ES-I3 (cell line): ENCODE data around the gene HTRA1.

Source experiments
- H3K36me3 ChIP-seq: 2 replicates; pipeline ENCODE4 v1.6.1; 2013; ENCODE audit warnings: mild to moderate bottlenecking, low read length, control low read depth, moderate library complexity; ENCODE audit not compliant: insufficient read depth
- H3K4me1 ChIP-seq: 2 replicates; pipeline ENCODE4 v1.6.1; 2013; ENCODE audit warnings: mild to moderate bottlenecking, control low read depth, low read length; ENCODE audit not compliant: insufficient read depth
- H3K9ac ChIP-seq: 2 replicates; pipeline ENCODE4 v1.6.1; 2013; ENCODE audit warnings: low read depth, mild to moderate bottlenecking, low read length, moderate library complexity
- H3K9me3 ChIP-seq: 2 replicates; pipeline ENCODE4 v1.6.1; 2013; ENCODE audit warnings: mild to moderate bottlenecking, low read length, moderate library complexity; ENCODE audit not compliant: control insufficient read depth, insufficient read depth

HTRA1 gene

GRCh38 chr10:122546242-122546641, 84.9 kb downstream of the HTRA1 start:
- no peaks in the 10 kb centered on the region for H3K9me3 ChIP-seq
- H3K36me3 ChIP-seq: no peaks in the 10 kb centered on the region
- no peak overlapping the region for H3K9ac ChIP-seq
- no peaks in the 10 kb centered on the region for H3K4me1 ChIP-seq

DNA sequence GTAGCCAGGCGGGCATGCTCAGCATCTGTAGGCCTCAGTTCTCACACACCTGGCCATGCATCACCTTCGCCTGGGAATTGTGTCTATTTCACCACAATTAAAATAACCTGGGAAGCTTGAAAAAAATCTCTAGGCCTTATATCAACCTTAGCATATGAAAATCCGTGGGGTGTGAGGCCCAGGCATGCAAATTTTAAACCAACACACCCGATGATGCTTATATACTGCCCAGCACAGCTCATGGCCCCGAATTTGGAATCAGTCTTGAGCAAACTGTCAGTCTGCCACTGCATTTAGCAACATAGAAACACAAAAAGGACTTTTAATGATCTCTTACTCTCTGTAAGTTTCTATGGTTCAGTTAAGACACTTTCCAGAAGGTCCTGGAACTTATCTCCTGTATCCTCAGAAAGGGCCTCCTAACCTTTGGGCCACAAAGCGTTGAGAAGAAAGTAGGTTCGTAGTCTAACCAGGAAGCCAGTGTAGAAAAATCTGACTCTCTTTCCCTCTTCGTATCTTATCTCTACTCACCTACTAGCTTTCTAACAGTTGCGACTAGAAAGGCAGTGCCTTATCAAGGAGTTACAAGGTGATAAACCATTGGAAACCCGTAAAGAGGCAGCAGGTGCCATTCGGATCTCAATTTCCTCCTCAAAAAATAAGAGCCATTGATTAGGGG, 87.2 kb downstream of the HTRA1 start:
- Histone ChIP-seq H3K4me1 (no peaks in the 10 kb centered on the region), H3K9ac (no peak overlapping the region), H3K9me3 (no peaks in the 10 kb centered on the region), H3K36me3 (no peaks in the 10 kb centered on the region)

DNA sequence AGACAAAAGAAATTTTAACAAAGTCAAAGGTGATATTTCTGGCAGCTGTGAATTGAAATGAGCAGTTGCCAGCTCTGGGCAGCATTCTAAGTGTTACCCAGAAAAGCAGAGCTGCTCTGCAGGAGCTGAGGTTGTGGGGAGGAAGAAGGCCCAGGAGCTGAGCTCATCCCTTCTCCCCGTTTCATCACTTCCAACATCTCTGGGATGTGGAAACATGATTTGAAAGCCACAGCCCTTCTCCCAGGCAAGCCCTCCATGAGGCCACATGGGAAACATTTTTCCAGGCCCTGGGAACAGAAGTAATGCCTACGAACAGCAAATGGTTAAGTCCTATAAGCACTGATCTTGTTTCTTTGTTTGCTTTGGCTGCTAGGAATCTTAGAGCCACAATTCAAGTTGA, 88.3 kb downstream of the HTRA1 start:
- H3K4me1 ChIP-seq: no peaks in the 10 kb centered on the region
- no peaks in the 10 kb centered on the region for H3K9me3 ChIP-seq
- no peaks in the 10 kb centered on the region for H3K36me3 ChIP-seq

GRCh38 chr10:122550427-122550826, 89.1 kb downstream of the HTRA1 start:
- no peaks in the 10 kb centered on the region for H3K9me3 ChIP-seq
- H3K9ac ChIP-seq: no peak overlapping the region
- no peaks in the 10 kb centered on the region for H3K36me3 ChIP-seq
- H3K4me1 ChIP-seq: no peaks in the 10 kb centered on the region

More for the DNA sequence above, 88.3 kb downstream of the HTRA1 start:
- H3K9ac ChIP-seq: no peak overlapping the region

DNA sequence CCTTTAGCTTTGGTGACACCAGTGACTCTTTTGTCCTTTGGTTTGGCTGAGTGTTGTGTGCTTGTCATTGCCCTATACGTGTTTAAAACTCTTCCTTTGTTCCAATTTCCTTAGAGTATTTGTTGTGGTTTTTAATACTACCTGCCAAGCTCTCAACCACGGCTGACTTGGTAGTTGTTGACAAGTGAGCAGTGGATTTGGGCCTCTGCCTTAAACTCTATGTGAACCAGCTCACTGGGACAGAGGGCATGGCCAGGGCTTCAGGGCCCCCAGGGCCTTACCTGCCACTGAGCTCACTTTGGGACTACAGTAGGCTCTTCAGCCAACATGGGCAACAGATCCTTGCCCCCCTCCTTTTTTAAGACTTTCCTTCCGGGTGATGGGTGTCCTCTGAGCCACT, 89.6 kb downstream of the HTRA1 start:
- Histone ChIP-seq H3K9ac (no peak overlapping the region), H3K4me1 (no peaks in the 10 kb centered on the region), H3K36me3 (no peaks in the 10 kb centered on the region)

DNA sequence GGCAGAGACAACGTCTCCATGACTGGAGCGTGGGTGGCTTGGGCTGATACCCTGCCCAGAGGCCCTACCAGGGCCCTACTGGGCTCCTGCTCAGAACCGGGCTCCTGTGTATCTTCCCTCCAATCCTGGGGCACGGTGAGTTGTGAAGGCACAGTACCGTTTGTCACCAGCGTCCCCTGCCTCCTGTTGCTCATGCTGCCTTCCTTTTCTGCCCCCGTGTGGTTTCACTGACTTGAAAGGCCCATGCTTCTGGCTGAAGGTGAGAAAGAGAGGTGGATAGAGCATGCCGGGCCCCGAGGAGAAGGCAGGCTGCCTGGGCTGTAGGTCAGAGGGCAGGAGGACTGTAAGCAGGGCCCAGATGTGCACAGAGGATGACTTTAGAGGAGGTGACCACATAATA, 90.1 kb downstream of the HTRA1 start:
- H3K9me3 ChIP-seq: no peaks in the 10 kb centered on the region
- H3K9ac ChIP-seq: no peak overlapping the region
- no peaks in the 10 kb centered on the region for H3K36me3 ChIP-seq
- H3K4me1 ChIP-seq: no peaks in the 10 kb centered on the region

More for the DNA sequence above, 89.6 kb downstream of the HTRA1 start:
- no peaks in the 10 kb centered on the region for H3K9me3 ChIP-seq

- no peaks in the 10 kb centered on the region for H3K4me1 ChIP-seq
- no peaks in the 10 kb centered on the region for H3K9me3 ChIP-seq
- H3K9ac ChIP-seq: no peak overlapping the region
- no peaks in the 10 kb centered on the region for H3K36me3 ChIP-seq
These were observed 92.0 kb downstream of the HTRA1 start for GRCh38 chr10:122553341-122553740.

GRCh38 chr10:122554131-122555036, 93.0 kb downstream of the HTRA1 start:
- no peaks in the 10 kb centered on the region for H3K4me1 ChIP-seq
- H3K36me3 ChIP-seq: no peaks in the 10 kb centered on the region
- no peaks in the 10 kb centered on the region for H3K9me3 ChIP-seq
- no peak overlapping the region for H3K9ac ChIP-seq

- H3K9me3 ChIP-seq: no peaks in the 10 kb centered on the region
- H3K36me3 ChIP-seq: no peaks in the 10 kb centered on the region
- H3K9ac ChIP-seq: no peak overlapping the region
- H3K4me1 ChIP-seq: no peaks in the 10 kb centered on the region
These were observed 94.1 kb downstream of the HTRA1 start for GRCh38 chr10:122555442-122555841.

GRCh38 chr10:122557516-122557915, 96.2 kb downstream of the HTRA1 start:
- no peak overlapping the region for H3K9ac ChIP-seq
- H3K9me3 ChIP-seq: no peaks in the 10 kb centered on the region
- H3K36me3 ChIP-seq: no peaks in the 10 kb centered on the region
- H3K4me1 ChIP-seq: no peaks in the 10 kb centered on the region

DNA sequence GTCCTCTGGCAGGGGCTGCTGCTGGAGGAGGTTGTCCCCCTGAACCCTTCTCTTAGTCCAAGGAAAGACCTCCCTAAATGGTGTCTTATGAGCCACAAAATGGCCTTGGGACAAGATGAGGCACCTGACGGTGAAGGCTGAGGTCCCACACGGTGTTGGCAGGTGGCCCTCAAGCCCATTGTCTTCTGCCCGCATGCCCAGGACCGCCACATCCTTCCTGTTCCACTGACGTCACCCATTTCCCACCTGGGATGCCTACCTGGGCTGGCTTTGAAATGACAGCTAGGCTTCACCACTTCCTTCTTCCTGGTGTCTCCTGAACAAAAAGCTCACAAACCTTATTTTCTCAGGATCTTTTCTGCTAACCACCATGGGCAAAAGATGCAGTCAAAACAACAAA, 97.1 kb downstream of the HTRA1 start:
- H3K9me3 ChIP-seq: no peaks in the 10 kb centered on the region

DNA sequence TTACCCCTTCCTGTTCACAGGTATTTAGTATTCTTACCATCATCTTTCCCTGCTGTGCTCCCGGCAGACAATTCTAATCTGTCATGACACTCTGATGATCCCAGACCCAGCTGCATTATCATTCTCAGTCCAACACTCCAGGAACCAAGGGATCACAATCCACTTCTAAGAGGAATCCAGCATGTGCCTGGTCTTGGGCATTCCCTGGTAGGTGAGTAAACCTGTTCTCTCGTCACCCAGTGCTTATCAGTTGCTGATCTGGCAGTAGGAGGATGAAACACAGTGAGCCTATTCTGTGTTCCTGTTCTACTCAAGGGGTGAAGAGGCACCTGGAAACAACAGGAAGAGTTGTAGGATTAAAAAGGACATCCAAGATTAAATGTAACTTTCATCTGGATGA, 97.9 kb downstream of the HTRA1 start:
- Histone ChIP-seq H3K4me1 (no peaks in the 10 kb centered on the region), H3K9ac (no peak overlapping the region), H3K9me3 (no peaks in the 10 kb centered on the region), H3K36me3 (no peaks in the 10 kb centered on the region)

More for the DNA sequence above, 97.1 kb downstream of the HTRA1 start:
- Histone ChIP-seq H3K4me1 (no peaks in the 10 kb centered on the region), H3K9ac (no peak overlapping the region), H3K36me3 (no peaks in the 10 kb centered on the region)

DNA sequence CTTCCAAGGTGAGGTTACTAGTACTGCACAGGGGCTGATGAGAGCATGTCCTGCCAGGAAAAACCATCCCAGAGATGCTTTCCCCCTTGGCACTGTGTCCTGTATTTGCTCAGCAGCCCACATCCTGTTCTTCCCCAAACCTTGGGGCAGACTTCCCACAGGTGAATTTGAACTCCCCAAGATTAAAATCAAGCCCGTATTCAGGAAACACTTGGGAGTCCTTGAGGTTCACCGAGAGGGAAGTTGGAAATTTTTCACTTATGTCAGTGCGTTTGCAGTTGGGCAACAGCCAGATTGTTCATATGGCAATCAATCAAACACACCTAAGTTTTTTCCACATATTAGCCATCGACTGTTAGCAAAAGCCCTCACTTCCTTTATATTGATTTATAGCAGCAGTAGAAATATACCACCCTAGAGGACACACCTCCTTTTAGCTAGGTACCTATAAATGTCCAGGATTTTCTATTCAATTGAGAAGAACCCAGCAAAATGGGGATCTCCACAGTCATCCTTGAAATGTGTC, 99.0 kb downstream of the HTRA1 start, which contains the start of gene DMBT1:
Gene DMBT1 (plus strand): TSS at position 476 of the 526 bp plus-strand sequence. CDS start 17 bp downstream, at position 493.
- Histone ChIP-seq H3K9ac (no peak within 1 kb of the TSS), H3K4me1 (no peaks in the 10 kb centered on the region), H3K36me3 (no peaks in the 10 kb centered on the region), H3K9me3 (no peaks in the 10 kb centered on the region)

GRCh38 chr10:122561212-122561611, 99.9 kb downstream of the HTRA1 start:
- no peaks in the 10 kb centered on the region for H3K36me3 ChIP-seq
- H3K9me3 ChIP-seq: no peaks in the 10 kb centered on the region
- no peak overlapping the region for H3K9ac ChIP-seq
- no peaks in the 10 kb centered on the region for H3K4me1 ChIP-seq

DNA sequence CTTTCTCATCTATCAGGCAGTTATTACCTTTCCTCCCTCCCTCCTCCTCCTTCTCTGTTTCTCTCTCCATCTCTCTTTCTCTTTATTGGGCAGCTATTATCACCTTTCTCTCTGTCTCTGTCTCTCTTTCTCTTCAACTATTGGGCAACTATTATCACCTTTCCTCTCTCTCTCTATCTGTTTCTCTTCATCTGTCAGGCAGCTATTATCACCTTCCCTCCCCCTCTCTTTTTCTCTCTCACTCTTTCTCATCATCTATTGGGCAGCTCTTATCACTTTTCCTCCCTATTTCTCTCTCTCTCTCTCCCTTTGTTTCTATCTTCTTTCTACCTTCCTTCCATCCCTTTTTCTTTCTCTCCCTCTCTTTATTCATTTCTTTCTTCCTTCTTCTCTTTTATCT, 100.4 kb downstream of the HTRA1 start:
- no peak overlapping the region for H3K9ac ChIP-seq
- no peaks in the 10 kb centered on the region for H3K9me3 ChIP-seq
- H3K4me1 ChIP-seq: no peaks in the 10 kb centered on the region
- no peaks in the 10 kb centered on the region for H3K36me3 ChIP-seq
